ENCODE data around the gene C5orf63.

GRCh38 chr5:127007522-127007921 lies 65.8 kb downstream of the C5orf63 start:
- TF ChIP-seq CTCF (conservative IDR thresholded peaks at IDR 0.05; ENCODE audit: low read length) (no peak), EZH2phosphoT487 (IDR thresholded peaks at IDR 0.05; ENCODE audit: borderline replicate concordance) (no peak)

All from Loucy (cell line).